ENCODE data around the gene TWNK. TPM values are rescaled to one million over a fixed set of nuclear protein-coding genes. Genes with fewer than 3 reads are reported as not detected.

TWNK gene
- polyA plus RNA-seq, 5 donors, result 7.9 to 12.8 (median 10.0) TPM

DNA sequence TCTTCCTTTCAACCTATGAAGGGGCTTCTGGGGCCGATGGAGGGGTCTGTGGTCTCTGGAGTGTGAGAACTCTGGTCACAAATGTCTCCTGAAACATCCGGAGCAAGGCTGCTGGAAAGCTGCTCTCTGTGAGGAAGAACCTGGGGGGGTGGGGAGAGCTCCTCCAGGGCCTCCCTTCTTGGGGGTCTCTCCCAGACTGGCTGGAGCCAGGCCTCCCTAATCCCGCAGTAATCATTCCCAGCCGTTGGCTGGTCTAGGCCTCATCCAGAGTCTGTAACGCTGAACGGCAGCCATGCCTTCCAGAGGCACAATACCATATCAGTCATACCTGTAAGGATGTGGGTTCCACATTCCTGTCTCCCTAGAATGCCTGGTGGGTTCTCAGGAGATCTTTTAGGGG is 7.8 kb downstream of the TWNK start:
- DNase-seq, result no peak

DNA sequence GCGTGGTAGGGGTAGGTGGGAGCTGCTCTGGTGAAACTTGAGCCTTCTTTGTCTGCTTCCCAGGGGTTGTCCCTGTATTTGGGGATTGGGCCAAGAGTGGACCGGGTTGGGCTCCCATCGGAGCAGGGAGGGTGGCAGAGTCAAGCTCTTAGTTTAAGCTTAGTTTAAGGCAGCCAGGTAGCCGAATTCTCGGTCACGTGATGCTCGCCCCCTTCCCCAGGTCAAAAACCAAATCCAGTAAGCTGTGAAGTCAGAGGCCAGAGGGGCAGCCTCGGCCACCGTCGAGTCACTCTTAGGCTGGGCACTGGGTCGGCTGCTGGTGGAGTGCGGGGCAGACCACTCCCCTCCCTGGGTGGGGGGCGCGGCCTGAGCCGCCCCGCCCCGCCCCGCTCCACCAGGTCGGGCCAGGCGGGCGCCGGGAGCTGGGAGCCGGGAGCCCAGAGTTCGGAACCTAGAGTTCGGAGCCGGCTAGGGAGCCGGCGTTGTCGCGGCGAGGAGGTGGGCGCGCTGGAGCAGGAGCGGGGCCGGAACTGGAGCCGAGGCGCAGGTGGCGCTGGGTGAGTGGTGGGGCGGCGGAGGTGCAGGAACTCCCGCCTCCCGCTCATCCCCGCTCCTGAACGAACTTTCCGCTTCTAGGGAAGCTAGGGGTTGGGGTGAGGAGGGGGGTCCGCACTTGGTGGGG is 9.5 kb downstream of the TWNK start:
- DNase-seq, result no peak

DNA sequence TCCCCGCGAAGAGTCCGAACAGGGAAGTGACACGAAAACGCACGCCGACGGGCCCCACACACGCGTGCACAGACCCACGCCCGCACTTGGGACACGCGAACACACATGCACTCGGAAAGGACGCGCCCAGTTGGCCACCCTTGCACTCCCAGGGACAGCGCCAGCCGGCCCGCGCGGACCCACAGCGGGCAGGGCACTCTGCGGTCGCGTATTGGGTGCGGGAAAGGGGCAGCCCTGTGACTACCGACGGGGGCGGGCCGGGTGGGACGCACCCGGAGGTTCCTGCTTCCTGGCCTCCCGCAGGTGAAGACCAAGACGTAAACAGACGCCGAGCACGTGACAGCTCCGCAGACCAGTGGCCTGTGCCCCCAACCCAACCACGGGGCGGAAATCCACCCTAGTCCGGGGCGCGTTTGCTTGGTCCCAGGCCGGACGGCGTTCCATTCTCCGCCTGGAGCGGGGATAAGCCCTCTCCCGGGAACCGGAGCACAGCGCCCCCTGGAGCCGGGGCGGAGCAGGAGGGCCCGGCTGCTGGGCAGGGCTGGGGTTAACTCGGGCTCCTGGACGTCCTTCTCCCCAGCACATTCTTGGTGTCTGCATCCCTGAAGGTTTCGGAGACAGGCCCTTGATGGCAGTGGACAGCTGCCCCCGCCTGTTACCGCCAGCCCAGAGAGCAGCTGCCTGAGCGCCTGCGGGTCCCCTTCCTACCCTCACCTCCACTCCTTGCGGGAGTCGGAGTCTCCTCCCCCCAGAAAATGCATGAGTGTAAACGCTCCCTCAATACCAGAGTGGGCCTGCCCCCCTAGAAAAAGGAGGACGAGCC is 10.2 kb downstream of the TWNK start:
- DNase-seq, result peak in 1 of 2 donors; percentile 63

DNA sequence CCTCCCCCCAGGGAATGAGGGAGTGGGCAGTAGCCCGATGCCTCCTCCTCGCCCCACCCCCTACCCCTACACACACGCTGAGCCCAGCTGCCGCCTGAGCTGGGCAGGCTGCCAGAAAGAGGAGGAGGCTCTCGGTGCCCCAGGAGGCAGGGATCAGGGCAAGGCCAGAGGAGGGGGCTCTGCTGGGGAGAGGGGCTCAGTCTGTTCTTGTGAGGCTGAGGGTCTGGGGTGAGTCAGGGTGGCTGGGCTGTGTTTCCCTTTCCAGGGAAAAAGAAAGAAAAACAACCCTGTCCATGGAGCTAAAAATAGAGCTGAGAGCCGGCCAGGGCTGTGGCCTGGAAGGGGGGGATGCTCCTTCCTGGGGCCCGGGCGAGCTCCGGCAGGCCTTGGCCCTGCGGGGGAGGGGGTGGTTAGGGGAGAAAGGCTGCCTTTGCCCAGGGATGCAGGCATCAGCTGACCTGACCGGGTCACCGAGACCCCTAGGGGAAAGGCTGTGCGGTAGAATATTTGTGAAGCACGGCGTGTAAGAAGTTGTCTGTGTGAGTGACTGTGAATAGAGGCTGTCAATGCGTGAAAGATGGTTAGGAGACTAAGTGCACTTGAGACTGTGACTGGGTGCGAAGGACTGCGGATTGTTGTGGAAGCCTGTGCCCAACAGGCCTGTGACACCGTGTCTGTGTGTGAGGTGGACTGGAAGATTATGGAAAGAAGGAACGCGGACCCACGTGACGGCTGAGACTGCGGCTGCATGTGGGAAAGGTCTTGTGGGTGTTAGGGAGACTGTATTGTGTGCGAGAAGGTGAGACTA is 11.0 kb downstream of the TWNK start:
- DNase-seq, result peak; percentile 92 to 93

DNA sequence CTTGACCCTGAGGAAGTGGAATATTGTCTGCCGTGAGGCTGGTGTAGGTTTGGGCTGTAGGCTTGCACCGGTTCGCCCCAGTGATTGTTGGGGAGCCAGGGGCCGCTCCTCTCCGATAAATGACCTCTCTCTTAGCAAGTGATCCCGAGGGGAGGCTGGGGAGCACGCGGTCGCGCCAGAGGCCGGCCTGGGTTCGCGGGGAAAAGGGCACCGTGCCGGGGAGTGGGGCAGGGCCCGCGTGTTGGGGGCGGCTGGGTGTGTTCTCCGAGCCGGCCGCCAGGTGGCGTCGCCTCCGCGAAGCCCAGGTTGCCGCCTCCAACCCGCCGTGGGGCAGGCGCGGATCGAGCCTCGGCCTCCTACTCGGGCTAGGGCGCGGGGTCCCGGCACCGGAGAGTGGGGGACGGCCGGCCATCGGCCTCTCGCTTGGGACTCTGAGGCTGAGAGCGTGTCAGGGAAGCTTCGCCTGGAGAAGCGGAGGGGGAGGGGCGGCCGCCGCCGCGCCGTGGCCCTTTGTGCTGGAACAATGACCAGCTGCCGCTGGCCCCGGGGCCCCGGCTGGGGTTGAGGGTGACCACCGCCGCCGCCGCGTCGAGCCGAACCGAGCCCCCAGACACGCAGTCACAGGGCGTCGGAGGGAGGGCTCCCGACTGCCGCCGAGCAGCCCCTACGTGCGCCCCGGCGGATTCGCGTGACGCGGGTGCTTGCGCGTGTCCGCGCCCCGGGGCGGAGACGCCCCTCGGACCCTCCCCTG is 11.8 kb downstream of the TWNK start:
- peak; percentile 88 to 90 for DNase-seq

DNA sequence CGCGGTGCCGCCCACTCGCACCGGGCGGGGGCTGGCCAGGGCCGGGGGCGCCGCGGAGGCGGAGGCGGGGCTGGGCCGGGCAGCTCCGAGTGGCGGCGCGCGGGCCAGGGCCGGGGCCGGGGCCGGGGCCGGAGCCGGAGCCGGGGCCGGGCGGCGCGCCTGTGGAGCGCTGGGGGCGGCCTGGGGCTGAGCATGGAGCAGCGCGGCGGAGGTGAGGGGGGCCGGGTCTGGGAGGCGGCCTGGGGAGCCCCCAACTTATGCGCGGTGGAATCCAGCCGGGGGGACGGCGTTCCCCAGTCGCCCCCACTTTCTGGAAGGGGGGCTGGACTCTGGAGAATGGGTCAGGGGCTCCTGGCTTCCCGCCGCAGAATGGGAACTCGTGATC is 12.4 kb downstream of the TWNK start, which contains the start of gene LZTS2:
Gene LZTS2 (plus strand): TSS at position 67 of the 385 bp plus-strand sequence. CDS start 2,731 bp downstream, outside the sequence.
- no peak for DNase-seq

DNA sequence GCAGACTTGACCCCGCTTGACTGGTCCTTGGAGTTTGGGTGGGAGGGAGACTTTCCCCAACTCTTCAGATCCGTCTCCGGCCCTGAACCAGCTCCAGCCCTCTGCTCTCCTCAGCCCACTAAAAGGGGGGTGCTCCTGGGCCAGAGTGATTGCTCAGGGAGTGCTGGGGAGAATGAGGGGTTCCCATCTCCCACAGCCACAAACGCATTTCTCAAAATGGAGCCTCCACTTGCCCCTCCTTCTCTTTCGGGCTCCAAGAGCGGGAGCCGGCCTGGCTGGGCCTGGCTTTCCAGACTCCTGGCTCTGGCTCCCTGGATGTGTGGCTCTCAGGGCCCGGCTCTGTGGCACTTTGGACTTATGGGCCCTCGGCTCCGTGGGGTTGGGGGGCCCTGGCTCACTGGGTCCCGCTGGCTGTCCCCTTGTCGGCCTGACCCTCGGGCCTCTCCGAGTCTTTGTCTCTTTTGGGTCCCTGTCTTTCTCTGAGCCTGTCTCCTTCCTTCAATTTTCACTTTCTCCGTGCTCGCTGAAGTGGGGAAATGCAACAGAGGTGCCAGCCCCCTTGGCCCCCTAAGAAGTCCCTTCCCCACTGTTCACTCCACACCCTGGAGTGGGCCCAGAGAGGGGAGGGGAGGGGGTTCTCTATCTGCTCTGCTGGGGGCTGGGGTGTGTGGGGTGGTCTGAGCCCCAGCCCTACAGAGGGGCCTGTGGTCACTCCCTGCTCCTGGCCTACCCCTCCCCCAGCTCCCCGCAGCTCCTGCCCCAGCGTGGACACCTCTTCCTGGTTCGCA is 13.0 kb downstream of the TWNK start:
- no peak for DNase-seq

DNA sequence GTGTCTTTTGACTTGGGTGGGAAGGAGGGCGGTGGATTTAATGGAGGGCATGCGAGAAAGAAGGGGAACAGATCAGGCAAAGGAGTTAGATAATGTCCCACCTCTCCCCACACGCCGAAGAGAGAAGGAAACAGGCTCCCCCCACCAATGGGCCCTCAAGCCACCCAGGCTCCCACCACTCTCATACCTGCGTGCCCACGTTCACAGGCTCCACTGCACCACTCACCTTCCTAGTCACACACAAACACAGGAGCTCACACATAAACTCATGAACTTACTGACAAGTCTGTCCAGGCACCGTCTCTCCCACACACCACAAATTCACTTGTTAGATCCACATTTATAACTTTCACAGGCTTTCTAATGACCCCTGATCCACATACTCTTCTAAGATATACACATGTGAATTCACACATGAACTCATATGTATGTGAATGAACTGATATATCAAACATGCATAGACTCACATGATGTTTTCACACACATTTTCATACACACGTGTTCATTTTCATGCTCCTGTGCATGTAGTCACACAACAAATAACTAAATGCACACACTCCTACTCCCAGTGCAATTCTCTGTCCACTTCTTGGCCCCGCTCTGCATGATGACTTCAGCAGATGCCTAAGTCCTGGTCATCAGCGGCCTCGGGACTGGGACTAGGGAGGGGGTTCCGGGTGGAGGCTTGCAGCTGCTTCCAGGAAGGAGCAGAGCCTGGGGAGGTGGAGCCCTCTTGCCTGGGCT is 13.7 kb downstream of the TWNK start:
- DNase-seq, result peak; percentile 83 to 87

DNA sequence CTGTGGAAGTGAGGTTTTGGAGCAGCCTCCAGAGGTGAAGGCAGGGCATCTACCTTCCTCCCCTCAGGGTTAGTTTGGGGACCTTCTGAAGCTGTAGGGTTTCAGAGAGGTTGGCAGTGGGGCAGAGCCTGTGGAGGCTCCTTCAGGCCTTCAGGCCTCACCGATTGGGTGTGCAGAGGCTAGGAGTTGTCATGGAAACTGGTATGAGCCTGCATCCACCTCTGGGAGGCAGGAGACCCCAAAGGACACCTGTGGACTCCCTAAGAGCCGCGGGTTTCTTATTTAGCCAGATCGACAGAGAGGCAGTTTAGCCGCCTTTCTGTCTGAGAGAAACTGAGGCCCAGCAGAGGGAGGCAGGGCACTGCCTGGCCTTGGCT is 14.3 kb downstream of the TWNK start:
- no peak for DNase-seq

DNA sequence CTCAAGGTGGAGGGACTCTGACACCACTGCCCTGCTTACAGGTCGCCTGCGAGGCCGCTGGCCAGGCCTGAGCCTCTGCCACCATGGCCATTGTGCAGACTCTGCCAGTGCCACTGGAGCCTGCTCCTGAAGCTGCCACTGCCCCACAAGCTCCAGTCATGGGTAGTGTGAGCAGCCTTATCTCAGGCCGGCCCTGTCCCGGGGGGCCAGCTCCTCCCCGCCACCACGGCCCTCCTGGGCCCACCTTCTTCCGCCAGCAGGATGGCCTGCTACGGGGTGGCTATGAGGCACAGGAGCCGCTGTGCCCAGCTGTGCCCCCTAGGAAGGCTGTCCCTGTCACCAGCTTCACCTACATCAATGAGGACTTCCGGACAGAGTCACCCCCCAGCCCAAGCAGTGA is 15.1 kb downstream of the TWNK start:
- DNase-seq, result no peak

DNA sequence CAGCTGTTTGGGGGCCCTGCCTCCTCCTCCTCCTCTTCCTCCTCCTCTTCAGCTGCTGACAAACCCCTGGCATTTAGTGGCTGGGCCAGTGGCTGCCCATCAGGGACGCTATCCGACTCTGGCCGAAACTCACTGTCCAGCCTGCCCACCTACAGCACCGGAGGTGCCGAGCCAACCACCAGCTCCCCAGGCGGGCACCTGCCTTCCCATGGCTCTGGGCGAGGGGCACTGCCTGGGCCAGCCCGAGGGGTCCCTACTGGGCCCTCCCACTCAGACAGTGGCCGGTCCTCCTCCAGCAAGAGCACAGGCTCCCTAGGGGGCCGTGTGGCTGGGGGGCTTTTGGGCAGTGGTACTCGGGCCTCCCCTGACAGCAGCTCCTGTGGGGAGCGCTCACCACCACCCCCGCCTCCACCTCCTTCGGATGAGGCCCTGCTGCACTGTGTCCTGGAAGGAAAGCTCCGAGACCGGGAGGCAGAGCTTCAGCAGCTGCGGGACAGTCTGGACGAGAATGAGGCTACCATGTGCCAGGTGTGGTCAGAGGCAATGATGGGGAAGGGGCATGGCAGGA is 16.4 kb downstream of the TWNK start:
- no peak for DNase-seq

DNA sequence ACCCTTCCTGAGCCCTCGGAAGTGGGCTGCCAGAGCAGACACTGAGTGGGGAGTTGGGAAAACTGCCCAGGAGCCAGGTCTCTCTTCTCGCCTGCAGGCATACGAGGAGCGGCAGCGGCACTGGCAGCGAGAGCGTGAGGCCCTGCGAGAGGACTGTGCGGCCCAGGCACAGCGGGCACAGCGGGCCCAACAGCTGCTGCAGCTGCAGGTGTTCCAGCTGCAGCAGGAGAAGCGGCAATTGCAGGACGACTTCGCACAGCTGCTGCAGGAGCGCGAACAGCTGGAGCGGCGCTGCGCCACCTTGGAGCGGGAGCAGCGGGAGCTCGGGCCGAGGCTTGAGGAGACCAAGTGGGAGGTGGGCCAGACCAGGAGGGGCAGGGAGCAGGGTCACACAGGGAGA is 18.0 kb downstream of the TWNK start:
- DNase-seq, result no peak

DNA sequence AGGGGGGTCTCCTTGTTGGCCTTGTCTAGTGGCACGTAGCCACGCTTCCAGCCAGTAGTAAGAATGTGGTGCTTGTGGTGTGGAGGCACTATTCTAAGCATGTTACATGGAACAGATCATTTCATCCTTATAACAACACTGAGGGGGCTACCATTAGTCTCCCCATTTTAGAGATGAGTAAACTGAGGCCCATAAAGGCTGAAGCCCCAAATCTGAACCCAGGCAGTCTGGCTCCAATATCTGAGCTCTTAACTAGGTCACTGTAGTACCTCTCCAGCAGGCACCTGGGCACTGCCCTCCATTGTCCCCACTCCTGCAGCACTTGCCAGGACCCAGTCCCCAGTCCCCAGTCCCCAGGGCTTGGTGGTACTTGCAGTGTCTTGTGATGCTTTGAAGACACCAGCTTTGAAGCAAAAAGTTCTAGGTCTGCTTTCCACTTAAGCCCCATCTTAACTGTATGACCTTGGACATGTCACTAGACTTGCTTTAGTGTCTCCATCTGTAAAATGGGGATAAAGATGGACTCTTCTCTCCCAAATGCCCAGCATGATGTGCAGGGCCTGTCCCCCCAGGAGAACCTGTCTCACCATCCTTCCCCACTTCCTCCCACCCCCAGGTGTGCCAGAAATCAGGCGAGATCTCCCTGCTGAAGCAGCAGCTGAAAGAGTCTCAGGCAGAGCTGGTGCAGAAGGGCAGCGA is 18.7 kb downstream of the TWNK start:
- no peak for DNase-seq

DNA sequence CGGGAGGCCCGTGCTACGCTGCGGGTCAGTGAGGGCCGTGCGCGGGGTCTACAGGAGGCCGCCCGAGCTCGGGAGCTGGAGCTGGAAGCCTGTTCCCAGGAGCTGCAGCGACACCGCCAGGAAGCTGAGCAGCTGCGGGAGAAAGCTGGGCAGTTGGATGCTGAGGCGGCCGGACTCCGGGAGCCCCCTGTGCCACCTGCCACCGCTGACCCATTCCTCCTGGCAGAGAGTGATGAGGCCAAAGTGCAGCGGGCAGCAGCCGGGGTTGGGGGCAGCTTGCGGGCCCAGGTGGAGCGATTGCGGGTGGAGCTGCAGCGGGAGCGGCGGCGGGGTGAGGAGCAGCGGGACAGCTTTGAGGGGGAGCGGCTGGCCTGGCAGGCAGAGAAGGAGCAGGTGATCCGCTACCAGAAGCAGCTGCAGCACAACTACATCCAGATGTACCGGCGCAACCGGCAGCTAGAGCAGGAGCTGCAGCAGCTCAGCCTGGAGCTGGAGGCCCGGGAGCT is 19.3 kb downstream of the TWNK start:
- no peak for DNase-seq

DNA sequence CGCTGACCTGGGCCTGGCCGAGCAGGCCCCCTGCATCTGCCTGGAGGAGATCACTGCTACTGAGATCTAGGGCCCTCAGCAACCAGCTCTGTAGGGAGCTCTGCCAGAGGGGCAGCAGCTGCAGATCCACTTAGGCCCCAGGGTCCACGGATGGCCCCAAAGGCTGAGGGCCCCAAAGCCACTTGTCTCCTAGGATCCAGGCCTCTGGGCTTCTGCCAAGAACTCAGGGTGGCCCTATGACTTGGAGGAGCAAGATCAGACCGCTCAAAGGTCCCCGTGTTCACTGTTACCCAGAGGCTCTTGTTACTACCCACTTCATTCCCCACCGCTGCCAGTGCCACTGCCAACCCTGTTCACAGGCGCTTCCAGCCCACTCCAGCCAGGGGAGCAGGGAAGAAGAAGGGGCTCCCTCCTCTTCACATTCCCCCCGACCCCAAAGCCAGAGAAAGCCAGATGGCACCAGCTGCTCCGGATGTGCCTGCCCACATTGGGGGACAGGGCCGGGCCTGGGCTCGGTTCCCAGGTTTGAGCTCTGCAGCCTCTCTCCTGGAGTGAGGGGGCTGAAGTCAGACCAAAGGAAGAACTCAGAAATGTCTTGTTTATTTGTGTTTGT is 19.9 kb downstream of the TWNK start:
- peak in 1 of 2 donors; percentile 77 for DNase-seq

DNA sequence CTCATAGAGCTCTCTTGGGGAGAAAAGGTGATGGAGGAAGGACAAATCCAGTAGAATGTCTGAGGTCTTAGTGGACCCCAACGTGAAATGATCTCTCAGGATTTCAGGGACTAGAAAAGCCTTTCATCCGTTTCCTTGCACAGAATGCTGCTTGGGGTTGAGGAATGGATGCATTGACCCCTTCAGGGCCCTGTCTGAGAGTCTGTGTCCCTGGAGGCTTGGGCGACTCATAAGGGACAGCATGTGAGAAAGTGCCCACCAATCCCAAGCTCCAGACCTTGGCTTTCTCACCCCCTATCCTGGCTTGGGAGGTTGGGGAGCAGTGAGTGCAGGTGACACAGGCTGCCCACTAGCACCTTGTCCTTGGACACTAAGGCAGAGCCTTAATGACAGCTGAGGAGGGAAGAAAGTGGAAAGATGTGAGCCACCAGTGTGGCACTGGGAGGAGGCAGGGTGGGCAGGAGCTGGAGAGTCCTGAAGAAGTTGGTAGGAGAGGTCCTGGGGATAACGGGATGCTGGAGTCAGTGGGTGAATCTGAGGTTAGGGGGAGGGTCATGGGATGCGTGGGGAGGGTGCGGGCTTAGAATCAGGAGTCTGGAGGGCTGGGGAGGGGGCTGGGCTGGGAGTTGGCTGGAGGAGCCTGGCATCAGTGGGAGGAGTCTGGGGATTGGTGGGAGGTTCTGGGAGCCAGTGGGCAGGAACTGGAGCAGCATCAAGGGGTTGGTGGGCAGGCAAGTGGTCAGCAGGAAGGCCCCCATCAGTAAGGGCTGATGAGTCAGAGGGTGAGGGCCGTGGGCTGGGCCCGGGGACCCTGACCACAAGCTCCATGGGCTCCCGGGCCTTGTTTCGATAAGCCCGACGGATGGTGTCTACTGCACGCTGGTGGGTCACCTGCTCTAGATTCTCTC is 20.8 kb downstream of the TWNK start:
- DNase-seq, result no peak

DNA sequence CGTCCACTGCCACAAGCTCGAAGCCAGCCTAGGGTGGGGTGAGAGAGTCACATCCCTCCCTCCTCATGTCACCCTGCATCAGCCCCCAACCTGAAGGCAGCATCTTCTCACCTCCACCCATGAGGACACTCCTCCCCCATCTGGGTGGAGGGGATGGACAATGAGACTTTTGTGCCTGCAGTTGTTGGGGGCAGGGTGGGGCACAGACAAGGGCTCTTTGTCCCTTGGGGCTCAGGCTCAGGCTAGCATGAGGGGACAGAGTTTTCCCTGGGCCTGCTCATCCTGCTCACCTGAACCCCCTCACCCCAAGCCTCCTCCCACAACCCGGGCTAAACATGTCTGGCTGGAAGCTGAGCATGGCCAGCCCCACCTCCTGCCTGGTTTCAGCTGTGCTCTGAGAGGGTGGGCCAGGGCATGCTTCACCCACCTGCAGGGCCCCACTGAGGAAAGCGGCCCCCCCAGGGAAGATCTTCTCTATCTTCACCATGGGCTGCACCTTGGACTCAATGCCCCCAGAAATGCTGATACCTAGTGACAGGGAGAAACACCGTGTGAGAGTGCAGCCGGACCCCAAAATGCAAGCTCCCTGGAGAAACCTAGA is 21.6 kb downstream of the TWNK start:
- DNase-seq, result no peak
